IPS DF 4.7 (cell line): ENCODE results near the gene USH2A.
"Not testable (repeated sequence)": the region's sequence is repeated elsewhere in the genome, so short reads cannot be mapped to it uniquely, and the experiment has no call there.

Source experiments
- DNase-seq: peaks from one replicate; pipeline ENCODE4 v3.0.0-alpha.2; 2013; ENCODE audit warnings: low spot score; ENCODE audit errors: extremely low read depth

USH2A gene

GRCh38 chr1:216410026-216410425, 13.2 kb downstream of the USH2A start:
- DNase-seq, result no peak

- no peak for DNase-seq
Observed at GRCh38 chr1:216390956-216391355, 32.3 kb downstream of the USH2A start.

GRCh38 chr1:216389774-216390173, 33.5 kb downstream of the USH2A start:
- DNase-seq, result no peak

GRCh38 chr1:216388558-216388957, 34.7 kb downstream of the USH2A start:
- peak; percentile 68 for DNase-seq

GRCh38 chr1:216387782-216388181, 35.5 kb downstream of the USH2A start:
- DNase-seq, result no peak

- DNase-seq, result no peak
Observed at GRCh38 chr1:216379441-216379840, 43.8 kb downstream of the USH2A start.

- no peak for DNase-seq
Observed at GRCh38 chr1:216368249-216368648, 55.0 kb downstream of the USH2A start.

GRCh38 chr1:216366979-216367378, 56.3 kb downstream of the USH2A start:
- no peak for DNase-seq

GRCh38 chr1:216356945-216357344, 66.3 kb downstream of the USH2A start:
- DNase-seq, result no peak

- DNase-seq, result no peak
Observed at GRCh38 chr1:216350186-216350585, 73.1 kb downstream of the USH2A start.

GRCh38 chr1:216346526-216346925, 76.7 kb downstream of the USH2A start:
- DNase-seq, result no peak

- not testable (repeated sequence) for DNase-seq
Observed at GRCh38 chr1:216340542-216340941, 82.7 kb downstream of the USH2A start.

GRCh38 chr1:216332462-216332861, 90.8 kb downstream of the USH2A start:
- DNase-seq, result no peak

GRCh38 chr1:216332003-216332402, 91.2 kb downstream of the USH2A start:
- DNase-seq, result no peak

GRCh38 chr1:216331211-216331610, 92.0 kb downstream of the USH2A start:
- no peak for DNase-seq

GRCh38 chr1:216330262-216330661, 93.0 kb downstream of the USH2A start:
- DNase-seq, result no peak

GRCh38 chr1:216325946-216326345, 97.3 kb downstream of the USH2A start:
- DNase-seq, result no peak

- no peak for DNase-seq
Observed at GRCh38 chr1:216325336-216325735, 97.9 kb downstream of the USH2A start.

- no peak for DNase-seq
Observed at GRCh38 chr1:216323344-216323743, 99.9 kb downstream of the USH2A start.

- DNase-seq, result no peak
Observed at GRCh38 chr1:216314379-216315095, 108.7 kb downstream of the USH2A start.

- DNase-seq, result peak; percentile 74
Observed at GRCh38 chr1:216310776-216311175, 112.5 kb downstream of the USH2A start.

GRCh38 chr1:216306830-216307229, 116.4 kb downstream of the USH2A start:
- peak; percentile 16 for DNase-seq

- no peak for DNase-seq
Observed at GRCh38 chr1:216303690-216304089, 119.6 kb downstream of the USH2A start.

- no peak for DNase-seq
Observed at GRCh38 chr1:216293683-216294082, 129.6 kb downstream of the USH2A start.
